Measurements from ENCODE around the gene PTPRM. TPM values are rescaled to one million over a fixed set of nuclear protein-coding genes. Genes with fewer than 3 reads are reported as not detected.
A peak's percentile ranks its signal among the peaks of the same experiment; 100 is the strongest.

PTPRM gene
- polyA plus RNA-seq, 1 donor from 2014 or later: 126 TPM

- H3K36me3 ChIP-seq (ENCODE audit: insufficient read depth, low read length): no peaks in the 10 kb centered on the region
- no peak overlapping the region for H3K4me2 ChIP-seq (ENCODE audit: low read length)
Observed at GRCh38 chr18:7824970-7825369, 257.9 kb downstream of the PTPRM start.

GRCh38 chr18:7830468-7830867 lies 263.4 kb downstream of the PTPRM start:
- H3K27me3 ChIP-seq (ENCODE audit: insufficient read depth, low read depth, low read length): no peaks in the 10 kb centered on the region
- no peaks in the 10 kb centered on the region for H3K36me3 ChIP-seq (ENCODE audit: insufficient read depth, low read length)
- no peak overlapping the region for H3K27ac ChIP-seq (ENCODE audit: low read length)
- no peak overlapping the region for H2AFZ ChIP-seq (ENCODE audit: low read depth, low read length)
- no peaks in the 10 kb centered on the region for H3F3A ChIP-seq (ENCODE audit: insufficient read depth, low read length, poor library complexity, severe bottlenecking)
- no peak overlapping the region for H3K9ac ChIP-seq (ENCODE audit: low read length)
- no peaks in the 10 kb centered on the region for H3K9me2 ChIP-seq (ENCODE audit: insufficient read depth, low read length)
- no peak for TF ChIP-seq MXI1 (conservative IDR thresholded peaks at IDR 0.05; ENCODE audit: poor library complexity, severe bottlenecking)
- TF ChIP-seq TAF1 (IDR thresholded peaks at IDR 0.05; ENCODE audit: low read depth): no peak
- peak; percentile 53 for TF ChIP-seq EP300 (conservative IDR thresholded peaks at IDR 0.05; ENCODE audit: poor library complexity, severe bottlenecking)
- no peaks in the 10 kb centered on the region for H4K20me1 ChIP-seq (ENCODE audit: insufficient read depth)
- no peak overlapping the region for H3K4me3 ChIP-seq (ENCODE audit: low read length)
- H3K9me3 ChIP-seq (ENCODE audit: low read length): no peaks in the 10 kb centered on the region
- no peak overlapping the region for H3K4me2 ChIP-seq (ENCODE audit: low read length)
- no peaks in the 10 kb centered on the region for H3K79me2 ChIP-seq (replicated peaks; ENCODE audit: insufficient read depth, low read length)

More at GRCh38 chr18:7824970-7825369, 257.9 kb downstream of the PTPRM start:
- no peak overlapping the region for H3K9ac ChIP-seq (ENCODE audit: low read length)
- no peaks in the 10 kb centered on the region for H3K9me2 ChIP-seq (ENCODE audit: insufficient read depth, low read length)
- no peaks in the 10 kb centered on the region for H3K9me3 ChIP-seq (ENCODE audit: low read length)
- no peaks in the 10 kb centered on the region for H3K27me3 ChIP-seq (ENCODE audit: insufficient read depth, low read depth, low read length)
- H3K27ac ChIP-seq (ENCODE audit: low read length): no peak overlapping the region
- TF ChIP-seq TAF1 (IDR thresholded peaks at IDR 0.05; ENCODE audit: low read depth) (no peak), CTCF (IDR thresholded peaks at IDR 0.05; ENCODE audit: poor library complexity, severe bottlenecking) (no peak), EP300 (conservative IDR thresholded peaks at IDR 0.05; ENCODE audit: poor library complexity, severe bottlenecking) (no peak), REST (IDR thresholded peaks at IDR 0.05; ENCODE audit: borderline replicate concordance) (no peak), POLR2AphosphoS5 (IDR thresholded peaks at IDR 0.05) (no peak), EZH2 (IDR thresholded peaks at IDR 0.05; ENCODE audit: borderline replicate concordance, insufficient read depth, low read length, poor library complexity, severe bottlenecking) (no peak), MXI1 (conservative IDR thresholded peaks at IDR 0.05; ENCODE audit: poor library complexity, severe bottlenecking) (no peak), SMC3 (conservative IDR thresholded peaks at IDR 0.05; ENCODE audit: poor library complexity) (no peak), RAD21 (conservative IDR thresholded peaks at IDR 0.05) (no peak)
- no peaks in the 10 kb centered on the region for H3F3A ChIP-seq (ENCODE audit: insufficient read depth, low read length, poor library complexity, severe bottlenecking)
- H3K4me3 ChIP-seq (ENCODE audit: low read length): no peak overlapping the region
- no peaks in the 10 kb centered on the region for H3K79me2 ChIP-seq (replicated peaks; ENCODE audit: insufficient read depth, low read length)
- H2AFZ ChIP-seq (ENCODE audit: low read depth, low read length): no peak overlapping the region
- no peaks in the 10 kb centered on the region for H4K20me1 ChIP-seq (ENCODE audit: insufficient read depth)
